ENCODE results near the gene TTC21A. TPM values are rescaled to one million over a fixed set of nuclear protein-coding genes. Genes with fewer than 3 reads are reported as not detected.

The TTC21A gene
- total RNA-seq, 1 donor from 2014 or later: 18.8 TPM

- Histone ChIP-seq H3K27ac (no peak overlapping the region), H3K4me3 (no peak overlapping the region), H3K9me3 (no peaks in the 10 kb centered on the region), H3K4me1 (peaks cover 15% of the 10 kb centered on the region), H3K36me3 (no peaks in the 10 kb centered on the region), H3K27me3 (ENCODE audit: low read depth) (no peaks in the 10 kb centered on the region)
- ATAC-seq (no peak), DNase-seq (no peak)
- TF ChIP-seq CTCF (IDR thresholded peaks at IDR 0.05): no peak
- intact Hi-C loops (cut with DNase I): no loop called here
Observed at GRCh38 chr3:39164414-39164813, 56.9 kb downstream of the TTC21A start.

- ATAC-seq (no peak), DNase-seq (no peak)
- no peak overlapping the region for H3K27ac ChIP-seq
- no peak overlapping the region for H3K4me3 ChIP-seq
- no peaks in the 10 kb centered on the region for H3K36me3 ChIP-seq
- no peaks in the 10 kb centered on the region for H3K27me3 ChIP-seq (ENCODE audit: low read depth)
- intact Hi-C loops (cut with DNase I): no loop called here
- H3K9me3 ChIP-seq: no peaks in the 10 kb centered on the region
- no peak for TF ChIP-seq CTCF (IDR thresholded peaks at IDR 0.05)
- H3K4me1 ChIP-seq: peaks cover 15% of the 10 kb centered on the region
Observed at GRCh38 chr3:39165518-39165917, 58.0 kb downstream of the TTC21A start.

- Histone ChIP-seq H3K9me3 (no peaks in the 10 kb centered on the region), H3K36me3 (no peaks in the 10 kb centered on the region), H3K4me1 (peaks cover 15% of the 10 kb centered on the region), H3K4me3 (no peak overlapping the region), H3K27ac (no peak overlapping the region), H3K27me3 (ENCODE audit: low read depth) (no peaks in the 10 kb centered on the region)
- intact Hi-C loops (cut with DNase I): no loop called here
- TF ChIP-seq CTCF (IDR thresholded peaks at IDR 0.05): no peak
- DNase-seq: no peak
- peak; percentile 54 to 67 for ATAC-seq
Observed at GRCh38 chr3:39166134-39166710, 58.7 kb downstream of the TTC21A start.

- no peaks in the 10 kb centered on the region for H3K9me3 ChIP-seq
- H3K4me1 ChIP-seq: peaks cover 15% of the 10 kb centered on the region
- intact Hi-C loops (cut with DNase I): no loop called here
- H3K4me3 ChIP-seq: no peak overlapping the region
- ATAC-seq: peak; percentile 49 to 50
- no peak for TF ChIP-seq CTCF (IDR thresholded peaks at IDR 0.05)
- no peaks in the 10 kb centered on the region for H3K27me3 ChIP-seq (ENCODE audit: low read depth)
- no peaks in the 10 kb centered on the region for H3K36me3 ChIP-seq
- no peak for DNase-seq
- no peak overlapping the region for H3K27ac ChIP-seq
Observed at GRCh38 chr3:39166932-39167532, 59.6 kb downstream of the TTC21A start.

GRCh38 chr3:39168156-39168780 lies 60.8 kb downstream of the TTC21A start:
- DNase-seq (no peak), ATAC-seq (peak in 1 of 2 donors; percentile 10)
- peaks cover 15% of the 10 kb centered on the region for H3K4me1 ChIP-seq
- no peaks in the 10 kb centered on the region for H3K9me3 ChIP-seq
- no peaks in the 10 kb centered on the region for H3K27me3 ChIP-seq (ENCODE audit: low read depth)
- H3K36me3 ChIP-seq: no peaks in the 10 kb centered on the region
- H3K27ac ChIP-seq: no peak overlapping the region
- intact Hi-C loops (cut with DNase I): no loop called here
- no peak overlapping the region for H3K4me3 ChIP-seq
- no peak for TF ChIP-seq CTCF (IDR thresholded peaks at IDR 0.05)

Data from lower lobe of right lung (tissue), 2 donors.